ENCODE data around the gene C6orf141. TPM values are rescaled to one million over a fixed set of nuclear protein-coding genes. Genes with fewer than 3 reads are reported as not detected.
A peak's percentile ranks its signal among the peaks of the same experiment; 100 is the strongest.

Gene C6orf141
- total and polyA plus RNA-seq, 10 of the 15 experiments (the other 5 are each of a cell fraction or from before 2014, with no cell fraction given): 0.05 to 0.19 TPM; not detected in 8

DNA sequence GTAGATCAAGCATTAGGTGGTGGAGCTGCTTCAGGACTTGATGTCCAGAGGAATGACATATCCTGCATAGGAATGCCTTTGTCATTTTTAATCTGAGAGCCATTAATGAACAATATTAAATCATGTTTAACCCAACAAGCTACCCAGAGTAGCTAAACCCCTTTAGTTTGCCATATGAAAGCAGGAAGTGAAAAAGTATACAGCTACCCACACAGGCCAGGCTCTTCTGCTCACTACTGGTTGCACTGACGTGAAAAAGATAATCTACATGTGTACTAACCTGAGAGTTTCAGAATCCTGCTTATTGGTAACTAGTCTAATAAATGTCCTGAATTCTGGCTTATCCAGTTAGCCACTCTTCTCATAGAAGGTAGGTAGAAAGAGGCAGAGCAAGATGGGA, 30.8 kb upstream of the C6orf141 start:
- SMC1A ChIA-PET (ENCODE audit: uncharacterized antibody, unreplicated experiment): interaction anchor here (0.7 kb wide), 1 partner anchor 410 kb away, joined by 3 read pairs; no protein-coding TSS in a partner anchor
- no peaks in the 10 kb centered on the region for H3K4me1 ChIP-seq (ENCODE audit: control insufficient read depth, insufficient read depth, low read length)
- WGBS (ENCODE audit: insufficient coverage, insufficient replicate concordance, low lambda C conversion rate, missing lambda C conversion rate): 0% methylated on average over 1 of the region's 1 CpG
- CTCF ChIA-PET: interaction anchor here (1.0 to 2.5 kb wide), 2 partner anchors 9 to 13 kb away, joined by 5 read pairs; no protein-coding TSS in a partner anchor
- no TSS peak for BruUV-seq (replicated peaks)
- in situ Hi-C loops (cut with MboI): no loop called here
- no peak overlapping the region for H3K4me2 ChIP-seq (ENCODE audit: control insufficient read depth, insufficient read depth)
- no peak overlapping the region for H3K9ac ChIP-seq (ENCODE audit: control insufficient read depth, insufficient read depth, low read length)
- intact Hi-C loops (cut with micrococcal nuclease; ENCODE audit: unreplicated experiment): no loop called here
- H2AFZ ChIP-seq (ENCODE audit: control insufficient read depth, low read depth, low read length): no peak overlapping the region
- H3K79me2 ChIP-seq (ENCODE audit: control insufficient read depth, insufficient read depth, low read length): no peaks in the 10 kb centered on the region
- POLR2A ChIA-PET: no interaction called here
- no peaks in the 10 kb centered on the region for H4K20me1 ChIP-seq (ENCODE audit: control insufficient read depth, insufficient read depth)
- no peaks in the 10 kb centered on the region for H3K27me3 ChIP-seq (replicated peaks in 1 of 2; ENCODE audit: control insufficient read depth in 2 of 2, insufficient read depth in 2 of 2, low read length in 1 of 2)
- no peak for DNase-seq (ENCODE audit: low read depth, low spot score)
- H3K4me3 ChIP-seq: no peak overlapping the region
- ATAC-seq: peak; percentile 86
- FAIRE-seq: no peak
- no peak for TF ChIP-seq MYB (IDR thresholded peaks at IDR 0.05; ENCODE audit: borderline replicate concordance, low read depth, low read length)
- TF ChIP-seq CHD1 (IDR thresholded peaks at IDR 0.05; ENCODE audit: low read depth, low read length): no peak
- TF ChIP-seq SPI1 (IDR thresholded peaks at IDR 0.05; ENCODE audit: borderline replicate concordance, insufficient read depth, low read depth, low read length): peak; percentile 49; the same call in 1 of the 2 replicates
- no peak overlapping the region for H3K27ac ChIP-seq (ENCODE audit: control insufficient read depth, insufficient read depth)
- H3K36me3 ChIP-seq (ENCODE audit: control insufficient read depth in 2 of 2, insufficient read depth in 2 of 2, low read length in 1 of 2): no peaks in the 10 kb centered on the region
- no peaks in the 10 kb centered on the region for H3K9me3 ChIP-seq (replicated peaks; ENCODE audit: control insufficient read depth, insufficient read depth, low read length)
- RAD21 ChIA-PET (ENCODE audit: unreplicated experiment): interaction anchor here (1.1 kb wide), 1 partner anchor 55 kb away, joined by 3 read pairs; no protein-coding TSS in a partner anchor

DNA sequence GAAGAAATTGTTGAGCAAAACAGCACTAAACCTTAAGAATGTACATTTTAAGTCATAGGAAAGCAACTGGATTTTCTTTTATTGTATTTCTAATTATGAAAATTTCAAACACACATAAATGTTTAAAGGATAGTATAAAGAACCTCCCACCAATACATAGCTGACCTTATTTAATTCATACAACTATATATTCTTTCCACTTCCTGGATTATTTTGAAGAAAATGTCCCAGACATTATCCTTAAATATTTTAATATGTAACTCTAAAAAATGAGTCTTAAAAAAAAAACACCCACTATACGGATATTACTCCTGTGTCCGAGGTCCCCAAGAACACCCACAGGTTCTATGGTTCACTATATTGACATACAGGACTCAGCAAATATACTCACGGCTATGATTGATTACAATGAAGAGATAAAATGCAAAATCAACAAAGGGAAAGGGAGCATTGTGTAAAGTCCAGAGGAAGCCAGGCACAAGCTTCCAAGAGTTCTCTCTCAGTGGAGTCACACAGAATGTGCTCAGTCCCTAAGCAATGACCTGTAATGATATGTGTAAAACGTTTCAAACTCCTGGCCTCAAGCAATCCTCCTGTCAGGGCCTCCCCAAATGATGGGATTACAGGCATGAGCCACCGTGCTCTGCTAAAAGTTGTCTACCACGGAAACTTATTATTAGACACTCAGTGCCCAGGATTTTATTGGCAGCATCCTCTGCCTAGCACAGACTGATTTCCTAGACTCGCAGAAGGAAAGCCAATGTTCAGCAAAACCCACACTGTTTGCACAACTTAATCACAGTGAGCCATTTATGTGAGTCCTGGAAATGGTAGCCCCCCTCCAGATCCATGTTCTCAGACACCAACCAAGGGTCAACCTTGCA, 27.5 kb upstream of the C6orf141 start:
- FAIRE-seq (no peak), ATAC-seq (no peak), DNase-seq (ENCODE audit: low read depth, low spot score) (no peak)
- no TSS peak for BruUV-seq (replicated peaks)
- ChIA-PET POLR2A (no interaction called here), CTCF (interaction anchor here (1.6 kb wide), 1 partner anchor 328 kb away, joined by 3 read pairs; no protein-coding TSS in a partner anchor), RAD21 (ENCODE audit: unreplicated experiment) (no interaction called here), SMC1A (ENCODE audit: uncharacterized antibody, unreplicated experiment) (interaction anchor here (0.6 kb wide), 1 partner anchor 76 kb away, joined by 3 read pairs; no protein-coding TSS in a partner anchor)
- Histone ChIP-seq H3K4me1 (ENCODE audit: control insufficient read depth, insufficient read depth, low read length) (no peaks in the 10 kb centered on the region), H3K9ac (ENCODE audit: control insufficient read depth, insufficient read depth, low read length) (no peak overlapping the region), H4K20me1 (ENCODE audit: control insufficient read depth, insufficient read depth) (no peaks in the 10 kb centered on the region), H3K9me3 (replicated peaks; ENCODE audit: control insufficient read depth, insufficient read depth, low read length) (no peaks in the 10 kb centered on the region), H3K36me3 (ENCODE audit: control insufficient read depth in 2 of 2, insufficient read depth in 2 of 2, low read length in 1 of 2) (no peaks in the 10 kb centered on the region), H3K79me2 (ENCODE audit: control insufficient read depth, insufficient read depth, low read length) (no peaks in the 10 kb centered on the region), H2AFZ (ENCODE audit: control insufficient read depth, low read depth, low read length) (no peak overlapping the region), H3K4me2 (ENCODE audit: control insufficient read depth, insufficient read depth) (no peak overlapping the region), H3K4me3 (no peak overlapping the region), H3K27ac (ENCODE audit: control insufficient read depth, insufficient read depth) (no peak overlapping the region), H3K27me3 (replicated peaks in 1 of 2; ENCODE audit: control insufficient read depth in 2 of 2, insufficient read depth in 2 of 2, low read length in 1 of 2) (no peaks in the 10 kb centered on the region)
- intact Hi-C loops (cut with micrococcal nuclease; ENCODE audit: unreplicated experiment): no loop called here
- WGBS (ENCODE audit: insufficient coverage, insufficient replicate concordance, low lambda C conversion rate, missing lambda C conversion rate): 29% methylated on average over 7 of the region's 7 CpGs
- in situ Hi-C loops (cut with MboI): no loop called here
- no peak for TF ChIP-seq BCLAF1 (IDR thresholded peaks at IDR 0.05)
- no peak for TF ChIP-seq RB1 (IDR thresholded peaks at IDR 0.05; ENCODE audit: borderline replicate concordance)
- TF ChIP-seq CTCF (IDR thresholded peaks at IDR 0.05 in 2 of 3, conservative IDR thresholded peaks at IDR 0.05 in 1 of 3; ENCODE audit: control insufficient read depth in 2 of 3, extremely low read depth in 1 of 3, insufficient read depth in 1 of 3, low read depth in 3 of 3, low read length in 3 of 3): no peak
- TF ChIP-seq HCFC1 (IDR thresholded peaks at IDR 0.05; ENCODE audit: low read length): no peak
- no peak for TF ChIP-seq BCL11A (IDR thresholded peaks at IDR 0.05; ENCODE audit: low read depth, low read length)
- TF ChIP-seq POU2F2 (IDR thresholded peaks at IDR 0.05; ENCODE audit: borderline replicate concordance, low read depth, low read length): no peak
